Measurements from ENCODE around the gene CTAG2.

Gene CTAG2

DNA sequence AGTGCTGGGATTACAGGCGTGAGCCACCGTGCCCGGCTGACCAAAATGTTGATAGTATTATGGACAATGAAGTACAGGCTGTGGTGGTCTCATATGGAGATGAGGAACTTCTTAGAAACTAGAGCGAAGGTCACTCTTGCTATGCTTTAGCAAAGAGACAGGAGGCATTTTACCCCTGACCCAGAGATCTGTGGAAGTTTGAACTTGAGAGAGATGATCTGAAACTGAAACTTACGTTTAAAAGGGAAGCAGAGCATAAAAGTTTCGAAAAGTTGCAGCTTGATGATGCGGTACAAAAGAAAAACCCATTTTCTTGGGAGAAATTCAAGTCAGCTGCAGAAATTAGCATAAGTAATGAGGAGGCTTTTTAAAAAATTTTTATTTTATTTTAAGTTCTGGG is 8.5 kb upstream of the CTAG2 start:
- H2BK5ac ChIP-seq (ENCODE audit: low read depth, low read length, poor library complexity, severe bottlenecking): no peak overlapping the region
- H3K4me1 ChIP-seq (ENCODE audit: control insufficient read depth, insufficient read depth, low read depth, low read length): no peaks in the 10 kb centered on the region
- no peak overlapping the region for H4K8ac ChIP-seq (ENCODE audit: low read length)
- H2AK5ac ChIP-seq (ENCODE audit: low read length, severe bottlenecking): no peak overlapping the region
- no peak overlapping the region for H3K4me3 ChIP-seq (ENCODE audit: insufficient read depth in 1 of 2, low read depth in 1 of 2, low read length in 2 of 2)
- no peak overlapping the region for H2BK12ac ChIP-seq (ENCODE audit: low read length in 2 of 2)
- no peaks in the 10 kb centered on the region for H3K79me1 ChIP-seq (replicated peaks; ENCODE audit: low read length, poor library complexity, severe bottlenecking)
- no peak overlapping the region for H3K27ac ChIP-seq (ENCODE audit: low read length, poor library complexity, severe bottlenecking)
- no peak overlapping the region for H2AFZ ChIP-seq (ENCODE audit: low read depth, low read length)
- H3K4ac ChIP-seq (ENCODE audit: low read depth in 1 of 2, low read length in 2 of 2): no peak overlapping the region
- no peak for DNase-seq
- H3K9ac ChIP-seq (ENCODE audit: low read length): no peak overlapping the region
- no peak overlapping the region for H3K4me2 ChIP-seq (ENCODE audit: low read length, poor library complexity, severe bottlenecking)
- no peak overlapping the region for H3K23ac ChIP-seq (ENCODE audit: low read length in 2 of 2)
- no peak overlapping the region for H3K18ac ChIP-seq (ENCODE audit: low read depth in 1 of 2, low read length in 2 of 2)
- H3K36me3 ChIP-seq (ENCODE audit: control insufficient read depth in 1 of 2, insufficient read depth in 2 of 2, low read depth in 1 of 2, low read length in 2 of 2): no peaks in the 10 kb centered on the region
- H3K14ac ChIP-seq (ENCODE audit: low read length in 2 of 2): no peak overlapping the region
- 91% methylated on average over 7 of the region's 7 CpGs for WGBS
- H3K9me3 ChIP-seq (ENCODE audit: control insufficient read depth, low read length): peaks cover 25% of the 10 kb centered on the region
- no peak overlapping the region for H2BK120ac ChIP-seq (ENCODE audit: low read depth, low read length)
- H4K91ac ChIP-seq (ENCODE audit: low read length): no peak overlapping the region
- H2BK15ac ChIP-seq (ENCODE audit: low read depth, poor library complexity, severe bottlenecking): no peak overlapping the region
- H3K27me3 ChIP-seq (ENCODE audit: control insufficient read depth in 1 of 2, insufficient read depth in 1 of 2, low read length in 2 of 2): peaks cover 0 to 23% of the 10 kb centered on the region in 2 experiments

DNA sequence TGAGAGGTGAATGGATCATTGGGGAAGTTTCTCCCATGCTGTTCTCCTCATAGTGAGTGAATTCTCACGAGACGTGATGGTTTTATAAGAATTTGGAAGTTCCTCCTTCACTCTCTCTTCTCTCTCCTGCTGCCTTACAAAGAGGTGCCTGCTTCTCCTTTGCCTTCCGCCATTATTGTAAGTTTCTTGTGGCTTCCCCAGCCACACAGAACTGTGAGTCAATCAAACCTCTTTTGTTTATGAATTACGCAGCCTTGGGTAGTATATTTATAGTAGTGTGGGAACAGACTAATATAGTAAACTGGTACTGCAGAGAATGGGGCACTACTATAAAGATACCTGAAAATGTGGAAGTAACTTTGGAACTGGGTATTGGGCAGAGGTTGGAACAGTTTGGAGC is 7.8 kb upstream of the CTAG2 start:
- 84% methylated on average over 2 of the region's 4 CpGs for WGBS
- H3K36me3 ChIP-seq (ENCODE audit: control insufficient read depth in 1 of 2, insufficient read depth in 2 of 2, low read depth in 1 of 2, low read length in 2 of 2): no peaks in the 10 kb centered on the region

DNA sequence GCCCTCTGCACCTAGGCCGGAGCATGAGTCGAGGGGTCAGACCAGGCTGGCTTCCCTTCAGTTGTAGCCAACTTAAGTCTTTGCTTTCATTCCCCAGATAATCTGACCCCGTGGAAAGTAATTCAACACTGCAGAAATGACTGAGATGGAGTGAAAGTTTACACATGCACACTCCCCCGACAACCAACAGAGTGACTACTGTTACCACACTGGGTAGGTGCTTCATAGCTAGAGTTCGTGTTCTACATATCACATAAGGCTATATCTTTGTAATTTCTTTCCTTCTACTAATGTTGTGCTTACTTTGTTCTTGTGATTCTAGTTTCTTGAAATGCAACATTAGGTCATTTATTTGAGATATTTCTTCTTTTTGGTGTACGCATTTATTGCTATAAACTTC is 7.2 kb upstream of the CTAG2 start:
- Histone ChIP-seq H3K4me2 (ENCODE audit: low read length, poor library complexity, severe bottlenecking) (no peak overlapping the region), H3K4ac (ENCODE audit: low read depth in 1 of 2, low read length in 2 of 2) (no peak overlapping the region), H3K27ac (ENCODE audit: low read length, poor library complexity, severe bottlenecking) (no peak overlapping the region), H3K9me3 (ENCODE audit: control insufficient read depth, low read length) (peaks cover 25% of the 10 kb centered on the region), H3K27me3 (ENCODE audit: control insufficient read depth in 1 of 2, insufficient read depth in 1 of 2, low read length in 2 of 2) (peaks cover 0 to 29% of the 10 kb centered on the region in 2 experiments), H3K14ac (ENCODE audit: low read length in 2 of 2) (no peak overlapping the region), H2AK5ac (ENCODE audit: low read length, severe bottlenecking) (no peak overlapping the region), H3K4me3 (ENCODE audit: insufficient read depth in 1 of 2, low read depth in 1 of 2, low read length in 2 of 2) (no peak overlapping the region), H3K23ac (ENCODE audit: low read length in 2 of 2) (no peak overlapping the region), H4K8ac (ENCODE audit: low read length) (no peak overlapping the region), H3K4me1 (ENCODE audit: control insufficient read depth, insufficient read depth, low read depth, low read length) (no peaks in the 10 kb centered on the region), H3K9ac (ENCODE audit: low read length) (no peak overlapping the region), H2AFZ (ENCODE audit: low read depth, low read length) (no peak overlapping the region), H4K91ac (ENCODE audit: low read length) (no peak overlapping the region), H2BK12ac (ENCODE audit: low read length in 2 of 2) (no peak overlapping the region), H2BK15ac (ENCODE audit: low read depth, poor library complexity, severe bottlenecking) (no peak overlapping the region), H3K36me3 (ENCODE audit: control insufficient read depth in 1 of 2, insufficient read depth in 2 of 2, low read depth in 1 of 2, low read length in 2 of 2) (no peaks in the 10 kb centered on the region), H3K79me1 (replicated peaks; ENCODE audit: low read length, poor library complexity, severe bottlenecking) (no peaks in the 10 kb centered on the region), H2BK120ac (ENCODE audit: low read depth, low read length) (no peak overlapping the region), H3K18ac (ENCODE audit: low read depth in 1 of 2, low read length in 2 of 2) (no peak overlapping the region), H2BK5ac (ENCODE audit: low read depth, low read length, poor library complexity, severe bottlenecking) (no peak overlapping the region)
- no peak for DNase-seq
- 83% methylated on average over 2 of the region's 6 CpGs for WGBS

More for the DNA sequence above, 7.8 kb upstream of the CTAG2 start:
- no peak overlapping the region for H2BK5ac ChIP-seq (ENCODE audit: low read depth, low read length, poor library complexity, severe bottlenecking)
- no peak overlapping the region for H3K23ac ChIP-seq (ENCODE audit: low read length in 2 of 2)
- no peaks in the 10 kb centered on the region for H3K4me1 ChIP-seq (ENCODE audit: control insufficient read depth, insufficient read depth, low read depth, low read length)
- no peak overlapping the region for H2AFZ ChIP-seq (ENCODE audit: low read depth, low read length)
- no peak overlapping the region for H3K4me3 ChIP-seq (ENCODE audit: insufficient read depth in 1 of 2, low read depth in 1 of 2, low read length in 2 of 2)
- H3K9ac ChIP-seq (ENCODE audit: low read length): no peak overlapping the region
- no peak for DNase-seq
- H3K4ac ChIP-seq (ENCODE audit: low read depth in 1 of 2, low read length in 2 of 2): no peak overlapping the region
- H3K27me3 ChIP-seq (ENCODE audit: control insufficient read depth in 1 of 2, insufficient read depth in 1 of 2, low read length in 2 of 2): peaks cover 0 to 23% of the 10 kb centered on the region in 2 experiments
- H2BK120ac ChIP-seq (ENCODE audit: low read depth, low read length): no peak overlapping the region
- H3K4me2 ChIP-seq (ENCODE audit: low read length, poor library complexity, severe bottlenecking): no peak overlapping the region
- H3K14ac ChIP-seq (ENCODE audit: low read length in 2 of 2): no peak overlapping the region
- no peaks in the 10 kb centered on the region for H3K79me1 ChIP-seq (replicated peaks; ENCODE audit: low read length, poor library complexity, severe bottlenecking)
- H2AK5ac ChIP-seq (ENCODE audit: low read length, severe bottlenecking): no peak overlapping the region
- H3K18ac ChIP-seq (ENCODE audit: low read depth in 1 of 2, low read length in 2 of 2): no peak overlapping the region
- H3K9me3 ChIP-seq (ENCODE audit: control insufficient read depth, low read length): peaks cover 25% of the 10 kb centered on the region
- no peak overlapping the region for H3K27ac ChIP-seq (ENCODE audit: low read length, poor library complexity, severe bottlenecking)
- H4K8ac ChIP-seq (ENCODE audit: low read length): no peak overlapping the region
- no peak overlapping the region for H2BK15ac ChIP-seq (ENCODE audit: low read depth, poor library complexity, severe bottlenecking)
- no peak overlapping the region for H4K91ac ChIP-seq (ENCODE audit: low read length)
- H2BK12ac ChIP-seq (ENCODE audit: low read length in 2 of 2): no peak overlapping the region

DNA sequence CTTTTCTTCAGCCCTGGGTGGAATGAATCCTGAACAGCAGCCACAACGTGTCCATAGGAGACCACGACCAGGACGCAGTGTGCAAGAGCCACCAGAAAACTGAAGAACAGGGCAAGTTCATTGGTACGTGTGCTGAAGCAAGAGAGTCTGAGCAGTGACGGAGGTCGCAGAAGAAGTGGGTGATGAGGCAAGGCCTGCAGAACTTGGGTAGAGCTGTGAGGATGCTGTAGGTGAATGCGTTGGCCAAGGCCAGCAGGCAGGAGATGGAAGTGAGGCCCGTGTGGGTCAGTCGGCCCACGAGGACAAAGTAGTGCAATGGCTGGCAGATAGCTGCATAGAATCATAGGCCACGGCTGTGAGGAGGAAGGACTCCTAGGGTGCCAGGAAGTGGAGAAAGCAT is 5.6 kb upstream of the CTAG2 start:
- H3K23ac ChIP-seq (ENCODE audit: low read length in 2 of 2): no peak overlapping the region
- no peak overlapping the region for H3K27ac ChIP-seq (ENCODE audit: low read length, poor library complexity, severe bottlenecking)
- WGBS: 90% methylated on average over 11 of the region's 11 CpGs
- H2BK15ac ChIP-seq (ENCODE audit: low read depth, poor library complexity, severe bottlenecking): no peak overlapping the region
- no peak overlapping the region for H3K4ac ChIP-seq (ENCODE audit: low read depth in 1 of 2, low read length in 2 of 2)
- H2AFZ ChIP-seq (ENCODE audit: low read depth, low read length): no peak overlapping the region
- H3K4me1 ChIP-seq (ENCODE audit: control insufficient read depth, insufficient read depth, low read depth, low read length): no peaks in the 10 kb centered on the region
- H2BK5ac ChIP-seq (ENCODE audit: low read depth, low read length, poor library complexity, severe bottlenecking): no peak overlapping the region
- H3K18ac ChIP-seq (ENCODE audit: low read depth in 1 of 2, low read length in 2 of 2): no peak overlapping the region
- no peak overlapping the region for H2AK5ac ChIP-seq (ENCODE audit: low read length, severe bottlenecking)
- H3K27me3 ChIP-seq (ENCODE audit: control insufficient read depth in 1 of 2, insufficient read depth in 1 of 2, low read length in 2 of 2): peaks cover 0 to 36% of the 10 kb centered on the region in 2 experiments
- H4K8ac ChIP-seq (ENCODE audit: low read length): no peak overlapping the region
- DNase-seq: no peak
- H3K14ac ChIP-seq (ENCODE audit: low read length in 2 of 2): no peak overlapping the region
- H3K9ac ChIP-seq (ENCODE audit: low read length): no peak overlapping the region
- H3K4me2 ChIP-seq (ENCODE audit: low read length, poor library complexity, severe bottlenecking): no peak overlapping the region
- no peak overlapping the region for H4K91ac ChIP-seq (ENCODE audit: low read length)
- H3K36me3 ChIP-seq (ENCODE audit: control insufficient read depth in 1 of 2, insufficient read depth in 2 of 2, low read depth in 1 of 2, low read length in 2 of 2): no peaks in the 10 kb centered on the region
- H3K4me3 ChIP-seq (ENCODE audit: insufficient read depth in 1 of 2, low read depth in 1 of 2, low read length in 2 of 2): no peak overlapping the region
- H3K79me1 ChIP-seq (replicated peaks; ENCODE audit: low read length, poor library complexity, severe bottlenecking): no peaks in the 10 kb centered on the region
- H2BK12ac ChIP-seq (ENCODE audit: low read length in 2 of 2): no peak overlapping the region
- peaks cover 22% of the 10 kb centered on the region for H3K9me3 ChIP-seq (ENCODE audit: control insufficient read depth, low read length)
- no peak overlapping the region for H2BK120ac ChIP-seq (ENCODE audit: low read depth, low read length)

All from mesenchymal stem cell (in vitro differentiated cells and primary cell).